Transverse colon (tissue), 4 donors: ENCODE measurements around the gene NT5C1A.

Experiments used
- EP300 ChIP-seq: sonication (generic); formaldehyde crosslinking; IDR thresholded peaks from one replicate; pipeline ENCODE4 v1.6.1; 2017; ENCODE audit warnings: antibody characterized with exemption, low read depth
- POLR2A ChIP-seq: fragments of 450-650 bp; IDR thresholded peaks from one replicate; pipeline ENCODE4 v1.6.1; 2016; ENCODE audit warnings: antibody characterized with exemption, mild to moderate bottlenecking, moderate library complexity
- POLR2AphosphoS5 ChIP-seq, 3 donors: sonication (generic); formaldehyde crosslinking; IDR thresholded peaks; one replicate each; pipeline ENCODE4 v1.6.1; 2016; ENCODE audit warnings: antibody characterized with exemption in 3 of 3
- TF ChIP-seq, protein P1 (sequence below), 5 experiments: fragments of 200-600 bp in 3 of 5; fragments of 450-650 bp in 2 of 5; sonication (generic) in 3 of 5; IDR thresholded peaks; 1 replicate in 2 of 5; 2 replicates in 3 of 5; pipeline ENCODE4 v1.5.1; 2016 to 2017; ENCODE audit warnings: antibody characterized with exemption in 5 of 5, inconsistent platforms in 3 of 5, mild to moderate bottlenecking in 2 of 5, moderate library complexity in 1 of 5

- TF ChIP-seq, protein P1, sequence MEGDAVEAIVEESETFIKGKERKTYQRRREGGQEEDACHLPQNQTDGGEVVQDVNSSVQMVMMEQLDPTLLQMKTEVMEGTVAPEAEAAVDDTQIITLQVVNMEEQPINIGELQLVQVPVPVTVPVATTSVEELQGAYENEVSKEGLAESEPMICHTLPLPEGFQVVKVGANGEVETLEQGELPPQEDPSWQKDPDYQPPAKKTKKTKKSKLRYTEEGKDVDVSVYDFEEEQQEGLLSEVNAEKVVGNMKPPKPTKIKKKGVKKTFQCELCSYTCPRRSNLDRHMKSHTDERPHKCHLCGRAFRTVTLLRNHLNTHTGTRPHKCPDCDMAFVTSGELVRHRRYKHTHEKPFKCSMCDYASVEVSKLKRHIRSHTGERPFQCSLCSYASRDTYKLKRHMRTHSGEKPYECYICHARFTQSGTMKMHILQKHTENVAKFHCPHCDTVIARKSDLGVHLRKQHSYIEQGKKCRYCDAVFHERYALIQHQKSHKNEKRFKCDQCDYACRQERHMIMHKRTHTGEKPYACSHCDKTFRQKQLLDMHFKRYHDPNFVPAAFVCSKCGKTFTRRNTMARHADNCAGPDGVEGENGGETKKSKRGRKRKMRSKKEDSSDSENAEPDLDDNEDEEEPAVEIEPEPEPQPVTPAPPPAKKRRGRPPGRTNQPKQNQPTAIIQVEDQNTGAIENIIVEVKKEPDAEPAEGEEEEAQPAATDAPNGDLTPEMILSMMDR (IDR thresholded peaks at IDR 0.05): no peak
- TF ChIP-seq POLR2A (no peak), POLR2AphosphoS5 (IDR thresholded peaks at IDR 0.05) (no peak), EP300 (no peak)
These were observed 28.4 kb upstream of the NT5C1A start for GRCh38 chr1:39700348-39700747.
